Fibroblast of the aortic adventitia (primary cell): ENCODE measurements around the gene SFXN2. TPM values are rescaled to one million over a fixed set of nuclear protein-coding genes. Genes with fewer than 3 reads are reported as not detected.

Source experiments
- DNase-seq: peaks from one replicate; pipeline ENCODE4 v3.0.0-alpha.2; 2010; ENCODE audit warnings: low read depth
- H3K4me3 ChIP-seq: 2 replicates; pipeline ENCODE4 v1.5.1; 2011; ENCODE audit warnings: low read depth, mild to moderate bottlenecking, control low read depth, low read length, moderate library complexity
- total RNA-seq: library from RNA; depleted of rRNA; stranded (reverse); fragments of >200 nt; gene quantifications from 2 replicates; pipeline ENCODE4 v1.2.3, GENCODE V29; 2012; ENCODE audit warnings: low replicate concordance
- TF ChIP-seq, protein P1 (sequence below): IDR thresholded peaks from 2 replicates; pipeline ENCODE4 v1.5.1; 2011; ENCODE audit warnings: mild to moderate bottlenecking, low read length, control low read depth, inconsistent platforms; ENCODE audit not compliant: insufficient read depth

The SFXN2 gene
- total RNA-seq, 1 donor, result 3.8 TPM

DNA sequence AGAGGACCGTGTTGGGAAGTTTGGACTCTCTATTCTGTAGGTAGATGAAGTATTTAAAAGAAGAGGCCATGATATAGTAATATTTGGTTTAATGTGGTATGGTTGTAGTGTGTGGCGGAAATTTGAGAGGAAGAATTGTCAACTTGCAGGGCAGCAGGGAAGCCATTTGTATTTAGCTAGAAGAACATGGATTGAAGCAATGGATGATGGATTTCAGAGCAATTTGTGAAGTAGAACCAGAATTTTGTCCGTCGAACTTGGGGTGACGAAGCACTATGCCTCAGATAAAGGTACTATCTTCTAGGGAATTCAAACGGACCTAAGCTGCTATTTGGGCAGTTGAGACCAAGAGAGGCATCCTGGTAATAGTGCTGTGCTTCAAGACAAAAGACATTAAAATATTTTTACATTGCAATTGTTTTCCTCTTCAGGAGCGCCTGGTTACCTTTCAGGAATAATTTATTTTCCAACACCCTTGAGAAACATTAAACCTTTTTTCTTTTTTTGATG is 28.7 kb downstream of the SFXN2 start:
- TF ChIP-seq, protein P1, sequence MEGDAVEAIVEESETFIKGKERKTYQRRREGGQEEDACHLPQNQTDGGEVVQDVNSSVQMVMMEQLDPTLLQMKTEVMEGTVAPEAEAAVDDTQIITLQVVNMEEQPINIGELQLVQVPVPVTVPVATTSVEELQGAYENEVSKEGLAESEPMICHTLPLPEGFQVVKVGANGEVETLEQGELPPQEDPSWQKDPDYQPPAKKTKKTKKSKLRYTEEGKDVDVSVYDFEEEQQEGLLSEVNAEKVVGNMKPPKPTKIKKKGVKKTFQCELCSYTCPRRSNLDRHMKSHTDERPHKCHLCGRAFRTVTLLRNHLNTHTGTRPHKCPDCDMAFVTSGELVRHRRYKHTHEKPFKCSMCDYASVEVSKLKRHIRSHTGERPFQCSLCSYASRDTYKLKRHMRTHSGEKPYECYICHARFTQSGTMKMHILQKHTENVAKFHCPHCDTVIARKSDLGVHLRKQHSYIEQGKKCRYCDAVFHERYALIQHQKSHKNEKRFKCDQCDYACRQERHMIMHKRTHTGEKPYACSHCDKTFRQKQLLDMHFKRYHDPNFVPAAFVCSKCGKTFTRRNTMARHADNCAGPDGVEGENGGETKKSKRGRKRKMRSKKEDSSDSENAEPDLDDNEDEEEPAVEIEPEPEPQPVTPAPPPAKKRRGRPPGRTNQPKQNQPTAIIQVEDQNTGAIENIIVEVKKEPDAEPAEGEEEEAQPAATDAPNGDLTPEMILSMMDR, result no peak
- no peak for DNase-seq
- no peak overlapping the region for H3K4me3 ChIP-seq

DNA sequence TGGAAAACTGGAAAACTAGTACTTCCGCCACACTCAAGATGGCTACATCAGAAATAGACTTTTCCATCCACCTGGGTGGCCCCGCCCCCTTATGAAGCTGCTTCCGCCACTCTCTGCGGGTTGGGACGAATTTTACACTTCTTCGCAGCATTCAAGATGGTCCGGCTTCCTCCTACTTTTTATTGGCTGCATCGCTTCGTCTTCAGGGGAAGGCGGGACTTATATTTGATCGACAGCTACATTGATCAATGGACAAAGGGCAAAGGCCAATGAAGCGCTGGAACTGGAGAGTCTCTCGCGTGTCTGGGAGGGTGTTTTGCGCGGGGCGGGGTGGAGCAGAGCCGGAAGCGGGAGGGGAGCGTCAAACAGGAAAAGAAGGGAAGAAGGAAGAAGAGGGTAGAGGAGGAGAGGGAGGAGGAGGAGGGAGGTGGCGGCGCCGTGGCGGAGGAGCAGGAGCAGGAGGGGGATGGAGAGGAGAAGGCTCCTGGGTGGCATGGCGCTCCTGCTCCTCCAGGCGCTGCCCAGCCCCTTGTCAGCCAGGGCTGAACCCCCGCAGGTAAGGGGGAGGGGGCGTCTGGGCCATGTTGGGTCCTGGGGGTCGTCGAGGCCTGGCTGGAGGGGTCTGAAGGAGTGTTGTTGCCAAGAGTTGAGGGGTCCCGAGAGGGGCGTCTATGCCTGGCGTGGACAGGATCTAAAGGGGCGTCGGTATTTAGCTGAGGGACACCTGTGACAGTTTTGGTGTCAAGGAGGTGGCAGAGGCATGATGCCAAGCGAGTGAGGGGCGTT is 29.3 kb downstream of the SFXN2 start, which contains the start of gene WBP1L:
TSS of gene WBP1L (plus strand) at position 361 of the 786 bp plus-strand sequence. CDS start at position 467, 106 bp downstream.
- TF ChIP-seq, protein P1, result no peak
- DNase-seq, result peak; percentile 100
- H3K4me3 ChIP-seq, result peak within 1 kb of the TSS; percentile 100

DNA sequence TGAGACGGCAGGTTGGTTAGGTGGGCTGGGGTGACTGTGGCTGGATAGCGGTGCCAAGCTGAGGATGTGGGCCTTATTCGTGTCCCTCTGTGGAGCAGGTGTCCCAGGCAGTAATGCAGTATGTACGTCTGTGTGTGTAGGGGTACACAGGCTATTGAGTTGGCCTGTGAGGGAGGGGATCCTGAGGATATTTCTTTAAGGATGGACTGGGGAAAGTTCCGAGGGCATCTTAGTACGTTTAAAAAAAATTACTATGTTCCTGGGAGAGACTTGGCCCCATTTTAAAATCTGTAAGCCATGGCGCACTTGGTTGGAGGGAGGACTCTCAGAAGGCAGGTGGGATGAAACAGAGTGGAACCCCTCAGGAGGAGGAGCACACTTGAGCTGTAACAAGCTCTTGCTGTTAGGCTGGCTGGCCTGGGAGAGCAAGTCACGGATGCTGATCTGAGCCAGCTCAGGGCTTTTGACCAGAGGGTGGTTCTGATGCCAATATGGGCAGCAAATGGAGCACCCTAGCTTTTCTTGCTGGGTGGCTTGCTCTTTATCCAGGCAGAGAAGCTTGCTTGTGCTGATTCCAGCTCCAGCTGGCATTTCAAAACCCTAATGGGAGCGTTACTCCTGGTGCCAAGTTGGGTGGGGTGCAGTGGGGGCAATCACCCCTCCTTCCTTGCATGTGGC is 30.1 kb downstream of the SFXN2 start:
- DNase-seq, result peak; percentile 63
- TF ChIP-seq, protein P1, result no peak
- peak overlapping the region; percentile 100 for H3K4me3 ChIP-seq

DNA sequence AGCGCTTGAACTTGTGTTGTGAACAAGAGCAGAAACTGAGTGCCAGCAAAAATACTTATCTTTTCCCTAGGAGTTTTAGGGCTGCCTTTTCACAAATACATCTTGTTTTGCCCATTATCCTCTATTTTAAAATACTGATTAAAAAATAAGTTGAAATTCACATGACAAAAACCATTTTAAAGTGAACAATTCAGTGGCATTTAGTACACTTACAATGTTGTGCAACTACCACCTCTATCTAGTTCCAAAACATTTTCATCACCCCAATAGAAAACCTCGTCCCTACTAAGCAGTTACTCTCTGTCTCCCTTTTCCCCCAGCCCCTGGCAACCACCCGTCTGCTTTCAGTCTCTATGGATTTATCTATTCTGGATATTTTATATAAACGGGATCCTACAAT is 30.7 kb downstream of the SFXN2 start:
- TF ChIP-seq, protein P1, result no peak
- peak overlapping the region; percentile 100 for H3K4me3 ChIP-seq
- peak; percentile 35 for DNase-seq

DNA sequence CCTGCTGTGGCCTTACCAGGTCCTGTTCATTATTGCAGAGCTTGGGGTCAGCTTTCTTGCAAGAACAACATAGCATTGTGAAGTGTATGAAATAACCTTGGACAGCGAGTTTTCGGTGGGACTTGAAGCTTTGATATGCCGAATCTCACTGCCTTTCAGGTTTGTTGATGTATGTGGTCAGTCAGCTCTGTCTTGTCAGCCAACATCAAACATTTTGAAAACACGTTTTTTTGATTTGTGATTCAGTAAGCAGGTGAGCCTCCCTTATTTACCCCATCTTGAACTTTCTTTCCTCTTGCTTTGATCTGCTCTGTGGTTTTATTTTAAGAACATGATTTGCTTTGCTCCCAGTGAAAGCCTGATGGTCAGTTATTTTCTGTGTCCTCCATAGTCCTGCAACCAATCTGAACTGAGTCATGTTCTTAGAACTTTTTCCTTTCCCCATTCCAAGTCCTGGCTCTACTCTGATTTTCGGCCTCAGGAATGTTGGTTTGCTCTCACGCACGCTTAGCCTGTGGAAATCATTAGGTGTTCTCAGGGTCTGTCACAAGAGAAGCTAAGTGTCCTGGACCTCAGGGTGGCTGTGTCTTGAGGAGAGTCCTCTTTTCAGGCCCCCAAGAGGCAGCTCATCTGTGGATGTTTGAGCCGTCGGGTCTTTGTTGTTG is 38.0 kb downstream of the SFXN2 start:
- TF ChIP-seq, protein P1, result no peak
- H3K4me3 ChIP-seq, result peak overlapping the region; percentile 22
- peak; percentile 98 for DNase-seq

DNA sequence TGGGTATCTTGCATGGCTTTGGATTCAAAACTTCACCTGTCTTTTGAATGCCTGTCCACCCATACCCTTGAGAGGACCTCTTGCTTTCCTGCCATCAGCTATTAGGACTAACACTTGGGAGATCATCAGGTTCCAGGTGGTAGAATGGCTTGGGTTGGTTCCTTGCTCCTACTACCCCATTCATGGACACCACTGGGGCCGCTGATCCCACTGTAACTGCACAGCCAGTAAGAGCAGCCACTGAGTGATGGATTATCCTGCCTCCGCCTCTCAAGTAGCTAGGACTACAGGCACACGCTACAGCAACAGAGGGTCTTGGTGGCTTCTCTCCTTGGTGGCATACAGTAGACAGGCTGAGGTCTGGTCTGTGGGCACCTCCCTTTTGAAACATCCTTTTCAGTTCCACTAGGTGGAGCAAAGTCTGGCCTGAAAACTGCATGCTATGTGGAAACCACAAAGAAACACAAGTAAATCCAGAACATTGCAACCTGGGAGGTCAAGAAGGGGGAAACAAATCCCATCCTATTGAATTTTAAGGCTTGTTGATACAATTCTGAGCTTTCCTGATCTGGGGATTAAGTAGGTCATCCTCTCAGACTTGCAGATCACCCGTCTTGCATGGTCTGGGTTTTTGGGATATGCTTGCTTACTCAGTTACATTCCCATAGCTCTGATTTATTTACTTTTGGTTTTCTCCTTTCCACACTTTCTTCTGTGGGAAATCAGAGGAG is 38.7 kb downstream of the SFXN2 start:
- peak; percentile 90 for DNase-seq
- TF ChIP-seq, protein P1, result peak; percentile 71
- peak overlapping the region; percentile 22 for H3K4me3 ChIP-seq
